NB4 (cell line): ENCODE data around the gene DPP4.

Experiments used
- CTCF ChIP-seq: IDR thresholded peaks from one replicate; pipeline ENCODE4 v1.5.1; 2012; ENCODE audit warnings: low read depth, low read length
- MYC ChIP-seq: IDR thresholded peaks from 2 replicates; pipeline ENCODE4 v1.6.1; 2011; ENCODE audit warnings: low read depth, low read length
- POLR2A ChIP-seq: IDR thresholded peaks from 2 replicates; pipeline ENCODE4 v1.6.1; 2011; ENCODE audit warnings: mild to moderate bottlenecking; ENCODE audit not compliant: insufficient read length; ENCODE audit errors: extremely low read depth
- TF ChIP-seq, protein P1 (sequence below): IDR thresholded peaks from 2 replicates; pipeline ENCODE4 v1.6.1; 2011; ENCODE audit warnings: low read depth, low read length

GRCh38 chr2:161947406-161947805 lies 126.6 kb downstream of the DPP4 start:
- TF ChIP-seq CTCF, result no peak
- no peak for TF ChIP-seq POLR2A
- TF ChIP-seq, protein P1, sequence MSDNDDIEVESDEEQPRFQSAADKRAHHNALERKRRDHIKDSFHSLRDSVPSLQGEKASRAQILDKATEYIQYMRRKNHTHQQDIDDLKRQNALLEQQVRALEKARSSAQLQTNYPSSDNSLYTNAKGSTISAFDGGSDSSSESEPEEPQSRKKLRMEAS, result no peak
- TF ChIP-seq MYC, result no peak
